GM20000 (cell line): ENCODE results near the gene ST3GAL3.
"Not testable (repeated sequence)": the region's sequence is repeated elsewhere in the genome, so short reads cannot be mapped to it uniquely, and the experiment has no call there.

ENCODE experiments used
- DNase-seq: peaks from one replicate; pipeline ENCODE4 v3.0.0; 2012; ENCODE audit warnings: low spot score
- TF ChIP-seq, protein P1 (sequence below): IDR thresholded peaks from 2 replicates; pipeline ENCODE4 v1.5.1; 2012; ENCODE audit warnings: mild to moderate bottlenecking, control low read depth; ENCODE audit errors: extremely low read depth, missing control alignments

ST3GAL3 gene

DNA sequence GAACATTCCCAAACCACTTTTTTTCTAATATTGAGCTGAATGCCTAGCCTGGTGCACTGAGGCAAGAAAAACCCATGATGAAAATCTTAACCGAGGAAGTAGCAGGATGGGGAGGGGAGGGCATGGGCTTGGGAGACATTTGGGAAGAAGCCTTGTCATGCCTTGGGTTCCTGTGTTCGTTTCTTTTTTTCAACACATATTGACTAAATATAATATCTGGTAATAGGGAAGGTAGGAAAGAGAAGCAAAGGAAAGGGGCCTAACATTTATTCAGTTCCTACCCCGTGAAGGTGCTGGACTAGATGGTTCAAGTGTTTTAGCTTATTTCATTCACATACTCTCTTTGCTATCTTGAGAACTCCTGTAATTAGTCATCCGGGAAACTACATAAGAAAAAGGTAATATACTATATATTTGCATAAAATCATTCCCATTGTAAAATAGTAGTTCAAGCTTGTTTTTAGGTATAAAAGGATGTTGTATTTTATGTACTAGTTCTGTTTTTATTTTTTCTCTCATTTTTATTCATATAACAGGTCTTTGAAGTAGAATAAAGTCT is 62.1 kb downstream of the ST3GAL3 start:
- peak; percentile 47 for DNase-seq
- TF ChIP-seq, protein P1, sequence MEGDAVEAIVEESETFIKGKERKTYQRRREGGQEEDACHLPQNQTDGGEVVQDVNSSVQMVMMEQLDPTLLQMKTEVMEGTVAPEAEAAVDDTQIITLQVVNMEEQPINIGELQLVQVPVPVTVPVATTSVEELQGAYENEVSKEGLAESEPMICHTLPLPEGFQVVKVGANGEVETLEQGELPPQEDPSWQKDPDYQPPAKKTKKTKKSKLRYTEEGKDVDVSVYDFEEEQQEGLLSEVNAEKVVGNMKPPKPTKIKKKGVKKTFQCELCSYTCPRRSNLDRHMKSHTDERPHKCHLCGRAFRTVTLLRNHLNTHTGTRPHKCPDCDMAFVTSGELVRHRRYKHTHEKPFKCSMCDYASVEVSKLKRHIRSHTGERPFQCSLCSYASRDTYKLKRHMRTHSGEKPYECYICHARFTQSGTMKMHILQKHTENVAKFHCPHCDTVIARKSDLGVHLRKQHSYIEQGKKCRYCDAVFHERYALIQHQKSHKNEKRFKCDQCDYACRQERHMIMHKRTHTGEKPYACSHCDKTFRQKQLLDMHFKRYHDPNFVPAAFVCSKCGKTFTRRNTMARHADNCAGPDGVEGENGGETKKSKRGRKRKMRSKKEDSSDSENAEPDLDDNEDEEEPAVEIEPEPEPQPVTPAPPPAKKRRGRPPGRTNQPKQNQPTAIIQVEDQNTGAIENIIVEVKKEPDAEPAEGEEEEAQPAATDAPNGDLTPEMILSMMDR: no peak

DNA sequence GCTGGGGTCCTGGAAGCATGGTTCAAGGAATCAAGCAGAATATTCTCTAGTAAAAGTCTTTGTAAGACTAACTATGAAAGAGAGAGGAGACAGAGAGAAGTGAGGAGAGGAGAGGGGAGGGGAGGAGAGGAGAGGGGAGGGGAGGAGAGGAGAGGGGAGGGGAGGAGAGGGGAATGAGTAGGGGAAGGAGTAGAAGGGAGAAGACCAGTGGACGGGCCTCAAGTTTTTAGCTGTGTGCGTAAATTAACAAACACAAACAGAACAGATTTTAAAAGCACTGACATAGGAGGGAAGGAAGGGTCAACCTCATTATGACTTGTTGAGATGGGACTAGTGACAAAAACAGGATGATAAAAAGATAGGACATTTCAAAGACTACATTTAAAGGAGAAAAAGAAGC is 62.8 kb downstream of the ST3GAL3 start:
- DNase-seq: no peak
- TF ChIP-seq, protein P1: no peak

DNA sequence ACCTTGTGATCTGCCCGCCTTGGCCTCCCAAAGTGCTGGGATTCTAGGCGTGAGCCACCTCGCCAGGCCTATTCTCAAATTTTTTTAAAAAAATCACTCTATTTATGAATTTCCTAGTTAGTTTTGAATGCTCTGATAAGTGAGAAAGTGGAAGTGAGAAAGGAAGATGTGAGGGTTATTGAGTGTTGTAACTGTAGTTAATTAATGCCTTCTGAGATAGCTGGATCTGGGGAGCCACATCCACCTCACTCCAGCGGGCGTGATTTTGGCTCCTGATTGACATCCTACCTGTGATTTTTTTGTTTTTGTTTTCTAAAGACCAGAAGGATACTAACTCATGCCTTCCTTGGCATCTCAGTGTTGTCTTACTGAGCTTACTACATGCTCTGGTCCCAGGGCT is 65.6 kb downstream of the ST3GAL3 start:
- TF ChIP-seq, protein P1: no peak
- no peak for DNase-seq

DNA sequence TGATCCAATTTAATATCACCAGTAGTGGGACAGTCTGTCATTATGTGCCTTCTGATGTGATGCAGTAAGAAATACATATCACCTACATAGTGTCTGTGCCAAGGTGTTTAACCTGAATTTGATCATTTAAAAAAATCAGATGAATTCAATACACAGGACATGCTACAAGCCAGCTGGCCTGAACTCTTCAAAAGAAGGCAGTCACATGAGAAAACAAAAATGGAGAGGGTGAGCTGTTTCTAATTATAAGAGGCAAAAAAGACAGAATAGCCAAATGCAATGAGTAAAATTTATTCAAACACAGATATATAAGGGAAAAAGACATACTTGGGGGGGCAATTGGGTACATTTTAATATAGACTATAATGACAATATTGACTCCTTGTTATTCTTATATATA is 66.5 kb downstream of the ST3GAL3 start:
- TF ChIP-seq, protein P1: no peak

DNA sequence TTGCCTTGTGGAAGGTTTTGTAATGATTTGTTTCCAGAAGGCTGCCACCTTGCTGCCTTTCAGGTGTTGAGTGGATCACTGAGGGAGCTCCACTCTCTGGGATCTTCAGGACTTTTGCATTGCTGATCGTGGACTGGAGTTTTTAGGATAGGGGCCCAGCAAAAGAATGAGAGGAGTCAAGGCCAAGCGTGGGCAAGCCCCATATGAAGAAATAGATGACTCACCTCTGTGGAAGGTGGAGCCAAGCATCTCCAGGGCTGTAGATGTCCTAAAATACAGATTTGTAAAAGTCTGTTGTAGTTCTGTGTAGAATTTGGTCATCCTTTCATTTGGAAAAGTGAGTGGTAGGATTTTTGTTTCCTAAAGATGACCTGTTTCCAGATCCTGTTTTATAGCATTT is 67.0 kb downstream of the ST3GAL3 start:
- DNase-seq: no peak
- TF ChIP-seq, protein P1: no peak

More for the DNA sequence above, 66.5 kb downstream of the ST3GAL3 start:
- DNase-seq: no peak

DNA sequence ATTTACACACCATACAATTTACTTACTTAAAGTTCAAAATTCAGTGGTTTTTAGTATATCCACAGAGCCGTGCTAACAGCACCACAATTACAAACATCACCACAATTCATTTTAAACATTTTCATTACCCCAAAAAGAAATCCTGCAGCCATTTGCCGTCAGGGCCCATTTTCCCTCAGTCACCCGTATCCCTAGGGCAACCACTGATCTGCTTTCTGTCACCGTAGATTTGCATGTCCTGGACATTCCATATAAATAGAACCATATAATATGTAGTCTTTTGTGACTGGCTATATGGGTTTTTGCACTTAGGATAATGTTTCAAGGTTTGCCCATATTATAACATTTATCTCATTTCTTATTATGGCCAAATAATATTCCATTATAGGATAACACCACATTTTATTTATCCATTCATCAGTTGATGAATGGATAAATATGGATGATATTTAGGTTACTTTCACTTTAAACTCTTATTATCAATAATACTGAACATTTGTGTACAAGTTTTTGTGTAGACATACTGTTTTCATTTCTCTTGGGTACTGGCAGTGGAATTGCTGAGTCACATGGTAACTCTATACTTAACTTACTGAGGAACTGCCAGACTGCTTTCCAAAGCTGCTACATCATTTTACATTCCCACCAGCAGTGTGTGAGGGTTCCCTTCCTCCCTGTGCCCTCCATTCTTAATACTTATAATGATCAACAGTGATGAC is 68.9 kb downstream of the ST3GAL3 start:
- TF ChIP-seq, protein P1: no peak
- DNase-seq: no peak

DNA sequence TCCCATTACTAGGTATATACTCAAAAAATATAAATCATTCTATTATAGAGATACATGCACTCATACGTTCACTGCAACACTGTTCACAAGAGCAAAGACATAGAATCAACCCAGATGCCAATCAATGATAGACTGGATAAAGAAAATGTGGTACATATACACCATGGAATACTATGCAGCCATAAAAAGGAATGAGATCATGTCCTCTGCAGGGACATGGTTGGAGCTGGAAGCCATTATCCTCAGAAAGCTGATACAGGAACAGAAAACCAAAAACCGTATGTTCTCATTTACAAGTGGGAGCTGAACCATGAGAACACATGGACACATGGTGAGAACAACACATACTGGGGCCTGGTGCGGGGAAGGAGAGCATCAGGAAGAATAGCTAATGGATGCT is 70.6 kb downstream of the ST3GAL3 start:
- DNase-seq: not testable (repeated sequence)

DNA sequence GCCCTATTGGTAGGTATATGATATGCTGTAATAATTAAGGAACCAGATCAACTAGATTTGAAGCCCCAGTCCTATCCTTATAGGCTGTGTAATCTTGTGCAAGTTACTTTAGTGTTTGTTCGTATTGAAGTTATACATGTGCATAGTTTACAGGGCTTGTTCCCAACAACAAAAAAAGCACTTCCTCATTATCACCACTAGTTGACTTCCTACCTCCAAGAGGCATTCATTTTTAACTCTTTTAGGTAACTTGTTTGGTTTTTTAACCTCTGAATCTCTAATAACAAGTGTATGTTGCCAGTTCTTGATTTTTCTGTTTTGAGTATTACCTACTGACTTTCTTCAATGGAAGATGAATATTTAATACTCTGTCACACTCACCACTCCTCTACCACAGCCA is 71.9 kb downstream of the ST3GAL3 start:
- DNase-seq: no peak
- TF ChIP-seq, protein P1: no peak
